NCI-H774 (cell line): ENCODE results near the gene DZIP1L.

Source experiments
- DNase-seq: peaks from one replicate; lab custom pipeline; 2025; lab: John Stamatoyannopoulos, UW

Gene DZIP1L

DNA sequence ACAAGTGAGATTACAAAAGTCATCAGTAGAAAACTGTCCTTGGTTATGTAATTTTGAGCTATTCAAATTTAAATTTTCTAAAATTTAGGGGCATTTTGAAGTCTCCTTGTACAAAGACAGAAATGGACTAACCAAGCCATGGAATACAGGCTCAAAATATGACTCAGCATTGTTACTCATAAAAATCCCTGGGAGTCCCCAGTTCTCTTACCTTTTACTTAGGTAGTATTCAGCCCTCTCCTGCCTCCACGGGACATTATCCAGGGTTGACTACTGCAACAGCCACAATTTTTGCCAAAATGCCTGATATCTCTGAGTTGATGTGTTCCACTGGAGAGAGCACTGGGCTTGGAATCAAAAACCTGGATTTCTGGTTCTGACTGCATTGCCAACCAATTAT is 80.5 kb downstream of the DZIP1L start:
- DNase-seq, result no peak

DNA sequence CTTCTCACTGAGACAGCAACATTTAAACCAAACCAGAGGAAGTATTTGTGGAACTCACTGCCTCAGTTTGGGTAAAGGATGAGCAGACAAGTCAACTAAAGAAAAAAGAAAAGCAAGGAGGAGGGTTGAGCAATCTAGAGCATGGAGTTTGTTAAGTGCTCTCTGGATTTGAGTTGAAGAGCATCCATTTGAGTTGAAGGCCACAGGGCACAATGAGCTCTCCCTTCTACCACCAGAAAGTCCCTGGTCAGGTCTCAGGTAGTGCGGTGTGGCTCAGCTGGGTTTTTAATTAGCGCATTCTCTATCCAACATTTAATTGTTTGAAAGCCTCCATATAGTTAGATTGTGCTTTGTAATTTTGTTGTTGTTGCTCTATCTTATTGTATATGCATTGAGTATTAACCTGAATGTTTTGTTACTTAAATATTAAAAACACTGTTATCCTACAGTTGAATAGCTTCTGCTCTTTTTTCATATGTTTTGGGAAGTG is 82.2 kb downstream of the DZIP1L start:
- no peak for DNase-seq

DNA sequence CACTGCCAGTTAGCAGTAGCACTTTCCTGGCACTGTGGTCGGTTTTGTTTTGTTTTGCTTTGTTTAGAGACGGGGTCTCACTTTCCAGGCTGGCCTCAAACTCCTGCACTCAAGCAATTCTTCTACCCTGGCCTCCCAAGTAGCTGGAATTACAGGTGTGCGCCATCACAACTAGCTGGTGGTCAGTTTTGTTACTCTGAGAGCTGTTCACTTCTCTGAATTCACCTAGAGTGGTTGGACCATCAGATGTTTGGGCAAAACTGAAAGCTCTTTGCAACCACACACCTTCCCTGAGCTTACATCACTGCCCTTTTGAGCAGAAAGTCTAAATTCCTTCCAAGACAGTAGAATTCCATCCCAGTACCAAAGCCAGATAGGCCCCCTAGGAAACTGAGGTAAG is 82.8 kb downstream of the DZIP1L start:
- DNase-seq, result no peak

DNA sequence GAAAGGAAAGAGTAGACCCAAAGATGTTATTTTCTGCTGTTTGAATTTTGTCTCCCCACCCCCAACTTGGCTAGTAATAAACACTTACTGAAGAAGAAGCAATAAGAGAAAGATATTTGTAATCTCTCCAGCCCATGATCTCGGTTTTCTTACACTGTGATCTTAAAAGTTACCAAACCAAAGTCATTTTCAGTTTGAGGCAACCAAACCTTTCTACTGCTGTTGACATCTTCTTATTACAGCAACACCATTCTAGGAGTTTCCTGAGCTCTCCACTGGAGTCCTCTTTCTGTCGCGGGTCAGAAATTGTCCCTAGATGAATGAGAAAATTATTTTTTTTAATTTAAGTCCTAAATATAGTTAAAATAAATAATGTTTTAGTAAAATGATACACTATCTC is 83.9 kb downstream of the DZIP1L start:
- DNase-seq, result no peak

- no peak for DNase-seq
Measured at GRCh38 chr3:138030734-138031280, 84.6 kb downstream of the DZIP1L start.

DNA sequence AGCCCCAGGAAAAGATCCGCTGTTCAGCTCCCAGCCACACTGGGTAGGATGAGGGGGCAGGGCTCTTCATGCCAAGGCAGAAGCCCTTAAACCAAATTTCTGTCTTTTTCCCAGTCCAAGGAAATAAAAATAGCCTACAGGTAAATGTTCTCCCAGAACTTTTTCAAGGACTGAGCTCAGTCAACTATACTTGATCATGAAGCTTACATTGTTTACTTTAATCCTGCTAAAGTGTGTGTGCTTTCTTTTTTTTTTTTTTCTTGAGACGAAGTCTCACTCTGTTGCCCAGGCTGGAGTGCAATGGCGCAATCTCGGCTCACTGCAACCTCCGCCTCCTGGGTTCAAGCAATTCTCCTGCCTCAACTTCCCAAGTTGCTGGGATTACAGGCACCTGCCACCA is 87.6 kb downstream of the DZIP1L start:
- no peak for DNase-seq

DNA sequence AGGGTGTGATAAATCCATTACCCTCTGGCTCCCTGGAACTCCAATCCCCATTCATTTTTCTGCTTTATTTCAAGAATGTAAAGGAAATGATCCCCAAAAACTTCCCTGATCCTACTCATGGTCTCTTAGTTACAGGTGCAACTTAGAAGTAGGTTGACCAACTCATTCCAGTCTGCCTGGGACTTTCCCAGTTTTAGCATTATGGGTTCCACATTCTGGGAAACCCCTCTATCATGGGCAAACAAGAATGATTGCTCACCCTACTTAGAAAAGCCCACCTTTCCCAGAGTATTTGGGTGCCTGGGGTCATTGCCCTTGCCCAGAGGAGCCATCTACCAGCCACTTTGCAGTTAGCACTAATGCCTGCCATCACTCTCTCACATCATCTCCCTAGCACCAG is 89.9 kb downstream of the DZIP1L start:
- no peak for DNase-seq

DNA sequence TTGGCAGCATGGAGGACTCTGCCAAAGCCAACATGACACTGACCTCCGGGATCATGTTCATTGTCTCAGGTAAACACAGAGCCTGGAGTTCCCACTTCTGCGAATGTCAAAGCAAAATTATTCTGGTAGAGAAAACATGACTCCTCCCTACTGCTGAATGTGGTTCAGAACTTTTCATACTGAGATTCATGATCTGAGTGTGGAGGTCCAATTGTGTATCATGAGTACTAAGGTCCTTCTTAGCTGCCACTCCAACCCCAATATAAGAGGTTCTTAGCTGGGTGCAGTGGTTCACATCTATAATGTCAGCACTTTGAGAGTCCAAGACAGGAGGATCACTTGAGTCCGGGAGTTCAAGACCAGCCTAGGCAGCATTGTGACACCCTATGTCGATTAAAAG is 91.7 kb downstream of the DZIP1L start:
- no peak for DNase-seq

DNA sequence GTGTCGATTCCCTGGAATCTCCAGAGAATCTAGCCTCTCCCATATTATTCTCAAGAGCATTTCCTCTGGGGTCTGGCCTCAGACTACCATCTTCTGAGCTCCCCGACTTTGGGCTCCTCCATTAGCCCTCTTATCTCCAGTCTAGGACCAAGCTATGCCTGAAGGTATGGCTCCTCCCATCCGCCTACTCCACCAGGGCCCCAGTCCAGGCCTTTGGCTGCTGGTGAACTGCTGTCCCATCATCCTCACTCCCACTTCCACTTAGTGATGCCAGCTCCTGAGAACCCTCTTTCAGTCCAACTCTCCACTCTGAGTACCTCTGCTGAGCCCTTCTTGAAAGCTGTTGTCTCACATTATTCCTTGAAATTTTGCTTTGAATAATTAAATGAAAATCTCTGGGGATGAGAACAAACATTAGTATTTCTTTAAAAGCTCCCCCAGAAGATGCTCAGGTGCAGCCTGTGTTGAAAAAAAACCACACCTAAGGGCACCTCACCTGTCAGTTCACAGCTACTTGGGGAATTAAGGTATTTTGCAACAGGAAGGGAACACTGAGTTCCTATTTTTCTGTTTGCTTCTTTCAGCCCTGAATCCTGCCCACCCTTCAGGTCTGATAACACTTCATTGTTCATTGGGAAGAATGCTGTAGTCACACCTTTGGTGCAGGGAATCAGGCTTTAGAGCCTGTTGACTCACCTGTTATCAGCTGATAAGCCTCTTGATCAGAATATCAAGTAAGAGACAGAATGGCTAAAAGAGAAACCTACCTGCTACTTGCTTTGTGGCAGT is 95.9 kb downstream of the DZIP1L start:
- DNase-seq, result no peak

GRCh38 chr3:138016065-138016464 is 99.3 kb downstream of the DZIP1L start:
- DNase-seq, result no peak

DNA sequence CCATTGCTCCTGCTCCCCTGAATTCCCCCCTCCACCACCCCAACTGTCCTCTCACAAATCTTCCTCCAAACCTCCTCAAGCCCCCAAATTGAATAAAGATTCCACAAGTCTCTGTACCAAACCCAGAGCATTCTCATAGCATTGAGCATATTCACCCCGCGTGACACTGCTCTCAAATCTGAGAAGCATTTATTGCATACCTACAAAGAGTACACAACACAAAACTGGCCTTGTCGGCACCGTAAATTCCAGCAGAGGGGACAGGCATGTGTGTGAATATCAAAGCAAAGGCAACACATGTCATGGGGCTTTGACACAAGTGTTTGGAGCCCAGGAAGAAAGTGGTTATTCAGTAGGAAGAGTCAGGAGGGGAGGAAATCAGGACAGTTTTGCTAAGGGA is 102.9 kb downstream of the DZIP1L start:
- DNase-seq, result no peak
